HG03439 (cell line): ENCODE measurements around the gene SYCE3.

ENCODE experiments used
- ATAC-seq: cut with Tn5 transposase; IDR thresholded peaks from one replicate; pipeline ENCODE4 v1.9.1; 2021; ENCODE audit warnings: mild to moderate bottlenecking, moderate library complexity; ENCODE audit not compliant: unreplicated experiment

The SYCE3 gene

GRCh38 chr22:50600967-50601668, 38.4 kb upstream of the SYCE3 start:
- ATAC-seq: no peak

DNA sequence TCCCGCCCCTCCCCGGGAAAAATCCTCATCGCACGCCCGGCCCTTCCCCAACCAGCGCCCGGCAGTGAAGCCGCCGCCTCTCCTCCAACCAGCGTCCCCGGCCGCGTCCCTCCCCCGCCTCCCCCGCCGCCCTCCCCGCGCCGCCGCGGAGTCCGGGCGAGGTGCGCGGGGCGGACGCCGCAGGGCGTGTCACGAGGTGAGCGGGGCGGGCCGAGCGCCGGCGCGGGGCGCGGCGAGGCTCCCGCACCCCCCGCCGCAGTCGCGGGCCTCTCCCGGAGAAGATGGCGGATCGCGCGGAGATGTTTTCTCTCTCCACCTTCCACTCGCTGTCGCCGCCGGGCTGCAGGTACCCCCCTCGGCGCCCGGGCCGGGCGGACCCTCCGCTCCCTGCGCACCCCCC, 37.8 kb upstream of the SYCE3 start, which contains the start of gene MAPK8IP2:
Gene MAPK8IP2, plus strand, starts transcription at position 256 of the 400 bp plus-strand sequence. Its CDS starts 26 bp downstream, at position 282.
- ATAC-seq: no peak

- no peak for ATAC-seq
Observed at GRCh38 chr22:50599816-50600455, 37.2 kb upstream of the SYCE3 start.

DNA sequence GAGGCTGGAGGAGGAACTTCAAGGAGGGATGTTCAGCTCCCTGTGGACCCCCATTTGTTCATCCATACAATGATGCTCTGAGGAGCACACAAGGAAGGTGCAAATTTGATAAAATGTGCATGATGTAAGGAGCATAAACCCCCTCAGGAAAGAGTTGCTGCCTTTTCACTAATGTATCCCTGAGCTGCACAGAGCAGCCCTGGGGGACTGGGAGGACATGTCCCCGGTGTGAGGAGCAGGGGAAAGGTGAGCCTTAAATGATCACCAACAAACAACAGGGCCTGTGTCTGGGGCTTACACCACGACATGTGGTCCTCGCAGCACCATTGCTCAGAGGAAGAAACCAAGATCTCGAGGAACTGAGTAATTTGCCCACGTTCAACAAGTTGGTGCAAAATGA, 34.4 kb upstream of the SYCE3 start:
- no peak for ATAC-seq

GRCh38 chr22:50595189-50595588, 32.5 kb upstream of the SYCE3 start:
- no peak for ATAC-seq

GRCh38 chr22:50587407-50587806, 24.7 kb upstream of the SYCE3 start:
- ATAC-seq: no peak

DNA sequence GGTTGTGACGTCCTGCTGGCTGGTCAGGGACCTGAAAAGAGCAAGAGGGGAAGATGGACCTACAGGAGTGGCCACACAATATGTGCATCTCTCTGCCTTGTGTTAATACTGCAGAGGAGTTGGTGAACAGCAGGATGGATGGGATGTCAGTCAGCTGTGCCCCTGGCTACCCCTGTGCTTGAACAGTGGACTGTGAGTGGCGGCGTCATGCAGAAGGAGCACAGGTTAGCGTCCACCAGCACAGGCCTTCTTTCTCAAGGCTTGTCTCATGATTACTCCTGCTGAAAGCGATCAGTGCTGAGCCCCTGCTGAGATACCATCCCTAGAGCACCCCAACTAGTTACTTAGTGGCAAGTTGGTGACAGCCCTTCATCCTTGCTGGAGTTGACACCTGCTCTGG, 23.7 kb upstream of the SYCE3 start:
- ATAC-seq: no peak

GRCh38 chr22:50585781-50586180, 23.1 kb upstream of the SYCE3 start:
- no peak for ATAC-seq

DNA sequence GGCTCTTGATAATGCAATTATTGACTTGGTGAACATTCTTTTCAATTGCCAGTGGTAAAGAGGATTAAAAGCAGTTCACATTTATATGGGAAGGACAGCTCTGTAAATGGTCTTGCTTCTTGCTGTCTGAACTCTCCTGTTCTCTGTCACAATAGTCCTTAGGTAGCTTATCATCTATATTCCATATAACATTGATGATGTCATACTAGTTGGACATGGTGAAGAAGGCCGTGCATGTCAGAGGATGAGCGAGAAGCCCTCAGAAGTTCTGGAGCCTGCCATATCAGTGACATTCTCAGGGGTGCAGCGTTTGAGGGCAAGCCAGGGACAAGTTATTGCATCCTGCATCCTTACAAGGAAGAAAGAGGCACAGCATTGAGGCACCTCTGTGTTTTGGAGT, 22.5 kb upstream of the SYCE3 start:
- no peak for ATAC-seq

GRCh38 chr22:50584106-50585096, 21.7 kb upstream of the SYCE3 start:
- no peak for ATAC-seq

GRCh38 chr22:50583294-50583861, 20.7 kb upstream of the SYCE3 start:
- ATAC-seq: no peak

- ATAC-seq: peak; percentile 90
Observed at GRCh38 chr22:50582493-50583293, 20.0 kb upstream of the SYCE3 start, which contains the start of gene CHKB. Gene CHKB (minus strand): TSS chr22:50582849. CDS start chr22:50582781, 68 bp downstream.

GRCh38 chr22:50581950-50582492, 19.3 kb upstream of the SYCE3 start:
- no peak for ATAC-seq

DNA sequence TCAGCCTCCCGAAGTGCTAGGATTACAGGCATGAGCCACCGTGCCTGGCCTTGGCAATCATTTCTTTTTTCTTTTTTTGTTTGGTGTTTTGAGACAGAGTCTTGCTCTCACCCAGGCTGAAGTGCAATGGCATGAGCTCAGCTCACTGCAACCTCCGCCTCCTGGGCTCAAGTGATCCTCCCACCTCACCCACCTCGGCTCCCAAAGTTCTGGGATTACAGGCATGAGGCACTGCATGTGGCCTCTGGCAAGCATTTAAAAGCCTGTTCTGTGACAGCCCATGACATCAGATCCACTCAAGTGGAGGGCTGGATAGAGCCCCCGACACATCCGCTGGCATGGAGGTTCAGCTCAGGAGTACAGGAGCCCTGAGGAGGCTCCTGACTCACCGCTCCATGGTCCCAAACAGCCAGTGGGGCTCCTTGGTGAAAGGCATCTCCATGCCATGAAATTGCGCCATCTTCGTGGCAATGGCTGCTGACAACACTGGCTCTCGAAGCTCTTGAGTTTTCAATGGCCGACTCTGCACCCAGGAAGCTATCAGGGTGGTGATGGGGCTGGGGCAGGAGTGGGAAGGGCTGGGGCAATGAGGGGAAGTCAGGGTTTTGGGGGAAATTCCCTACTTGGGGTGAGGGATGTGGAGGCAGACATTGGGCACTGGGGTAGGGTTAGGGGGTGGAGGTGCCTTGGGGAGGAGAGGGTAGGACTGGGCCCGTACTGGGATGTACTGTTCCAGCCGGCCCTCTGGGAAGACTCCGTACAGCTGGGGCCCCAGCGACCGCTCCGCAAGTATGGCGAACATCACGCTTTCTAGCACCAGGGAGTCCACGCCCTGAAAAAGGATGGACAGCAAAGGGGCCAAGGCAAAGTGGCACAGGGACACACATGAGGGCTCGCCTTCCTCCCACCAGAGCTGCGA, 18.6 kb upstream of the SYCE3 start:
- ATAC-seq: no peak

DNA sequence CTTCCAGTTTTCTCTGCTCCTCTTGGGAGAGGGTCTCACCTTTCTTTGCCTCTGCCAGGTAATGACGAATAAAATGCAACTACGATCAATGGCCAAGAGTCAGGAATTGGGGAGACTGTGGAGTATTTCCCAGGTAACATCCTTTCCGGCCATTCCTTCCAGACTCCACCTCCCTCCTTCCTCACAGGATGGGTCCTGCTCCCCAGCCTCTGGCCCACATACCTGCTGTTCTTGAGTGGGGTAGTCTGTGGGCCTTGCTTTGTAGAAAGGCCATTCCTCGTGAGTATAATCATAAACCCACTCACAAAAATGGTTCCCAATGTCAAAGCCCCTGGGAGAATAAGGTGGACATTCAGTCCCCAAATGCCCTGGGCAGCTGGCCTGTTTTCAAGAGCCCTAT, 17.0 kb upstream of the SYCE3 start:
- no peak for ATAC-seq

GRCh38 chr22:50578776-50579310, 16.1 kb upstream of the SYCE3 start:
- ATAC-seq: no peak

DNA sequence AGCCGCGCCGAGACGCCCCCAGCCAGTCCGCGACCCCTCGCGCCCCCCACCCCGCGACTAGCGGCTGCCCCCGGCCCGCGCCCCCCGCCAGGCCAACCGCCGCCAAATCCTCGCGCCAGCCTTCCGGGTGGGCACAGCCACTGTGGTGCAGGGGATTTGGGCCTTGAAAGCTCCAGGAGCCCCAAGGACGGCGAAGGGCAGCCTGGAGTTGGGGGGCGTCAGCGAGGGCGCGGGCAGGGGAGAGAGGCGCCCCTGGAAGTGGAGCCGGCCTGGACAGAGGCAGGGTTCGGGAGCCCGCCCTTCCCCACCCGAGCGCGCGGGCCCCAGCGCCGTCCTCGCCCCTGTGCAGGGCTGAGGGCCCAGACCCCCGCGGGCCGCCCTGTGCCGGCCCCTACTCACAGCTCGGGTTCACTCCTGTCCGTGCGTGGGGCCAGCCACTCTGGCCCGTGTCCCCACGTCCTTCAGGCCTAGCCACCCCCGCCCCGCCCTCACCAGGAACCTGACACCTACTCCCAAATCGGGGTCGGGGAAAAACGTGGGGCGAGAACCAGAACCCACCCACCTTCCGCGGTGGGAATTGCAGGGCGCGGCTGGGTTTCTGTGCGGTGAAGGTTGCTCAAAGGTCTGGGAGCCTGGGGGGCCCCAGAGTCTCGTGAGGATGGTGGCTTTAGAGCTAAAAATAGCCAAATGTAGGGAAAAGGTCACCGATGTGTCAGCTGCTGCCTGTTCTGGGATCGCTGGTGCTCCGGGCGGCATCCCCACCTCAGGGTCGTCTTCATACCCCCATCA, 15.5 kb upstream of the SYCE3 start, which contains the start of gene CPT1B:
Gene CPT1B, minus strand, starts transcription at position 441 of the 789 bp plus-strand sequence. CDS start 512 bp downstream, outside the sequence.
- ATAC-seq: no peak

GRCh38 chr22:50577697-50577986, 14.9 kb upstream of the SYCE3 start:
- ATAC-seq: no peak
